Measurements from ENCODE around the gene FRMD4B. TPM values are rescaled to one million over a fixed set of nuclear protein-coding genes. Genes with fewer than 3 reads are reported as not detected.

Gene FRMD4B
- polyA plus RNA-seq, 1 experiment: 0.09 TPM

DNA sequence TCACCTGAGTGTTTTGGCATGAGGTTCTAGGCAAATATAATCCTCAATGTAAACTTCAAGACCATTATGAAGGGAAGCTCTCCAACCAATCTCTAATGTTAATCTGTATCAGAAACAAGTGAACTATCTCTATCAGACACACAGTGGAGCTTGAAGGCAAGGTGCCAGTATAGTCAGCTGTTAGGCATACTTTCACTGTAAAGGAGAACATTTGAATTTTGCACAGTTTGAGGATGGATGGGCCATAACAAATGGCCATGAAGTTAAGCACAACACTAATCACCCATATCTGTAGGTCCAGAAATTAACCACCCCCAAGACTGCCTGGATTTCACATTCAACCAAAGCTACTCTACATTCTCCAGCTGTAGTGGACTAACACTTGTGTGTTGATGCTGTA lies 194.4 kb downstream of the FRMD4B start:
- POLR2A ChIA-PET: no interaction called here
- Histone ChIP-seq H3K4me3 (ENCODE audit: low read depth, low read length) (no peak overlapping the region), H3K27me3 (ENCODE audit: control insufficient read depth, insufficient read depth, low read length) (no peaks in the 10 kb centered on the region), H3K36me3 (ENCODE audit: control insufficient read depth, insufficient read depth, low read length) (no peaks in the 10 kb centered on the region)
- CTCF ChIA-PET: interaction anchor here (0.7 to 1.0 kb wide), 3 partner anchors 10 to 85 kb away, joined by 3 to 6 read pairs (median 3); no protein-coding TSS in a partner anchor
- TF ChIP-seq, protein P1, sequence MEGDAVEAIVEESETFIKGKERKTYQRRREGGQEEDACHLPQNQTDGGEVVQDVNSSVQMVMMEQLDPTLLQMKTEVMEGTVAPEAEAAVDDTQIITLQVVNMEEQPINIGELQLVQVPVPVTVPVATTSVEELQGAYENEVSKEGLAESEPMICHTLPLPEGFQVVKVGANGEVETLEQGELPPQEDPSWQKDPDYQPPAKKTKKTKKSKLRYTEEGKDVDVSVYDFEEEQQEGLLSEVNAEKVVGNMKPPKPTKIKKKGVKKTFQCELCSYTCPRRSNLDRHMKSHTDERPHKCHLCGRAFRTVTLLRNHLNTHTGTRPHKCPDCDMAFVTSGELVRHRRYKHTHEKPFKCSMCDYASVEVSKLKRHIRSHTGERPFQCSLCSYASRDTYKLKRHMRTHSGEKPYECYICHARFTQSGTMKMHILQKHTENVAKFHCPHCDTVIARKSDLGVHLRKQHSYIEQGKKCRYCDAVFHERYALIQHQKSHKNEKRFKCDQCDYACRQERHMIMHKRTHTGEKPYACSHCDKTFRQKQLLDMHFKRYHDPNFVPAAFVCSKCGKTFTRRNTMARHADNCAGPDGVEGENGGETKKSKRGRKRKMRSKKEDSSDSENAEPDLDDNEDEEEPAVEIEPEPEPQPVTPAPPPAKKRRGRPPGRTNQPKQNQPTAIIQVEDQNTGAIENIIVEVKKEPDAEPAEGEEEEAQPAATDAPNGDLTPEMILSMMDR (IDR thresholded peaks at IDR 0.05; ENCODE audit: insufficient read depth, low read depth, low read length): no peak
- no peak for DNase-seq (ENCODE audit: low read depth)

- Histone ChIP-seq H3K27me3 (ENCODE audit: control insufficient read depth, insufficient read depth, low read length) (no peaks in the 10 kb centered on the region), H3K36me3 (ENCODE audit: control insufficient read depth, insufficient read depth, low read length) (no peaks in the 10 kb centered on the region), H3K4me3 (ENCODE audit: low read depth, low read length) (no peak overlapping the region)
- POLR2A ChIA-PET: no interaction called here
- TF ChIP-seq, protein P1 (IDR thresholded peaks at IDR 0.05; ENCODE audit: insufficient read depth, low read depth, low read length): no peak
- no peak for DNase-seq (ENCODE audit: low read depth)
- CTCF ChIA-PET: no interaction called here
These were observed 196.4 kb downstream of the FRMD4B start for GRCh38 chr3:69189487-69189886.

DNA sequence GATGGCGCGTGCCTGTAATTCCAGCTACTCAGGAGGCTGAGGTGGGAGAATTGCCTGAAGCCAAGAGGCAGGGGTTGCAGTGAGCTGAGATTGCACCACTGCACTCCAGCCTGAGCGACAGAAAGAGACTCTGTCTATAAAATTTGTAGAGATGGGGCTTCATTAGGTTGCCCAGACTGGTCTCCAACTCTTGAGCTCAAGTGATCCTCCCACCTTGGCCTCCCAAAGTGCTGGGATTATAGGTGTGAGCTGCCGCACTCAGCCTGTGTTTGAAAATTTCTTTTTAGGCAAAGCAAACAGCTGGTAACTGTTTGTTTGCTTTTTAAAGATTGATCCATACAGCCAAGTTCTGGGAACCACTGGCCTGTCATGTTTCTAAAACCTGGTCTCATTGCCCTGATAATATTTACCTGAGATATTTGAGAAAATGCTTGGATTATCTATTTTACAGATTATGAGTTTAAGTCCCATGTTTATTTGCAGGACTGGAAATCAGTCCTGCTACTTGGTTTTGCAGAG lies 199.3 kb downstream of the FRMD4B start:
- DNase-seq (ENCODE audit: low read depth): no peak
- ChIA-PET POLR2A (no interaction called here), CTCF (interaction anchor here (1.6 kb wide), 1 partner anchor 13 kb away, joined by 4 read pairs; no protein-coding TSS in a partner anchor)
- TF ChIP-seq, protein P1 (IDR thresholded peaks at IDR 0.05; ENCODE audit: insufficient read depth, low read depth, low read length): no peak
- Histone ChIP-seq H3K36me3 (ENCODE audit: control insufficient read depth, insufficient read depth, low read length) (no peaks in the 10 kb centered on the region), H3K4me3 (ENCODE audit: low read depth, low read length) (no peak overlapping the region), H3K27me3 (ENCODE audit: control insufficient read depth, insufficient read depth, low read length) (no peaks in the 10 kb centered on the region)

GRCh38 chr3:69182588-69183316 lies 203.1 kb downstream of the FRMD4B start:
- TF ChIP-seq, protein P1 (IDR thresholded peaks at IDR 0.05; ENCODE audit: insufficient read depth, low read depth, low read length): no peak
- no peaks in the 10 kb centered on the region for H3K36me3 ChIP-seq (ENCODE audit: control insufficient read depth, insufficient read depth, low read length)
- POLR2A ChIA-PET: interaction anchor here (0.5 kb wide), 1 partner anchor 662 kb away, joined by 18 read pairs; no protein-coding TSS in a partner anchor
- no peak overlapping the region for H3K4me3 ChIP-seq (ENCODE audit: low read depth, low read length)
- DNase-seq (ENCODE audit: low read depth): peak; percentile 34
- no peaks in the 10 kb centered on the region for H3K27me3 ChIP-seq (ENCODE audit: control insufficient read depth, insufficient read depth, low read length)
- CTCF ChIA-PET: interaction anchor here (0.6 to 1.8 kb wide), 8 partner anchors 9 to 735 kb away, joined by 3 to 6 read pairs (median 3); no protein-coding TSS in a partner anchor

GRCh38 chr3:69181592-69182211 lies 204.2 kb downstream of the FRMD4B start:
- ChIA-PET POLR2A (interaction anchor here (0.5 kb wide), 1 partner anchor 663 kb away, joined by 18 read pairs; no protein-coding TSS in a partner anchor), CTCF (interaction anchor here (0.6 to 1.8 kb wide), 5 partner anchors 10 to 737 kb away, joined by 3 to 6 read pairs (median 3); no protein-coding TSS in a partner anchor)
- TF ChIP-seq, protein P1 (IDR thresholded peaks at IDR 0.05; ENCODE audit: insufficient read depth, low read depth, low read length): no peak
- Histone ChIP-seq H3K36me3 (ENCODE audit: control insufficient read depth, insufficient read depth, low read length) (no peaks in the 10 kb centered on the region), H3K27me3 (ENCODE audit: control insufficient read depth, insufficient read depth, low read length) (no peaks in the 10 kb centered on the region), H3K4me3 (ENCODE audit: low read depth, low read length) (no peak overlapping the region)
- peak; percentile 6 for DNase-seq (ENCODE audit: low read depth)

Measured in BJ (cell line).